Measurements from ENCODE around the gene UTF1.

UTF1 gene

DNA sequence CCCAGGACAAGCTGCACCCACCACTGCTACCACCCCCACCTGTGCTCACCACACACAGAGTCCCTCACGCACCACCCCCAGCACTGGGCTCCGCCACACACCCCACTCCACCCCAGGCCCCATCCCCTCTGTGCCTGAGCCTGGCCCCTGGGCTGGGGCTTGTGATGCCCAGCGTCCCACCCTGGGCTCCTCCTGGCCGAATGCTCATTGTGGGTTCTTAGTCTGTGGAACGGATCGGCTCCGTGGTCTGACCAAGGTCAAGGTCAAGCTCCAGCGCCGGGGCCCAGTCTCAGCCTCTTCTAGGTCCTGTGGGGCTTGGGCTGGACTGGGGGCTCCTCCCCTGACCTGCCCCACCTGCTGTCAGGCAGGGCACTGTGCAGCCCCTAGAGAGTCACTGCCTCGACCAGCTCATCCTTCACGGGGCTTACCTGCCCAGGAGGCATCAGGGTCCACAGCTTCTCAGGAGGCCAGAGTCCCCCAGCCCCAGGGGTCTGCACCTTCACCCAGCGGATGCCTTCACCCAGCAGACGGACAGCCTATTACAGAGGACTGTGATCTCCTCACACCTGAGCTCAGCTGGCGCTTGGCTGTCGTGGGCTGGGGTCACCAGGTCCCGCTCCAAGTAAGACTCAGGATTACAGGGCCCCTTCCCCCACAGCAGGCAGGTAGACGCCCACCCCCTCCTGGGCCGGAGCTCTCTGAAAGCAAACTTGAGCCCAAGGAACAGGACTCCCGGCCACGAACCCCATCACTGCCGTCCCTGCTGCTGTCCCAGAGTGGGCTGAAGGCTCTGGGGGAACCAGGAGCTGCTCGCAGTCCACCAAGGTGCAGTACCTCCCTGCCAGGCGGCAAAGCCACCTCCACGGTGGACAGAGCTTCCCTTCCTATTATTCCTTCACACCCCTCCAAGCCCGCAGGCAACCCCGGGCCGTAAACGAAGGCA, 15.3 kb upstream of the UTF1 start:
- no peak for DNase-seq (ENCODE audit: low read depth)
- no peak overlapping the region for H3K4me3 ChIP-seq (ENCODE audit: low read depth, low read length)
- TF ChIP-seq CTCF (conservative IDR thresholded peaks at IDR 0.05; ENCODE audit: low read depth, low read length): no peak

DNA sequence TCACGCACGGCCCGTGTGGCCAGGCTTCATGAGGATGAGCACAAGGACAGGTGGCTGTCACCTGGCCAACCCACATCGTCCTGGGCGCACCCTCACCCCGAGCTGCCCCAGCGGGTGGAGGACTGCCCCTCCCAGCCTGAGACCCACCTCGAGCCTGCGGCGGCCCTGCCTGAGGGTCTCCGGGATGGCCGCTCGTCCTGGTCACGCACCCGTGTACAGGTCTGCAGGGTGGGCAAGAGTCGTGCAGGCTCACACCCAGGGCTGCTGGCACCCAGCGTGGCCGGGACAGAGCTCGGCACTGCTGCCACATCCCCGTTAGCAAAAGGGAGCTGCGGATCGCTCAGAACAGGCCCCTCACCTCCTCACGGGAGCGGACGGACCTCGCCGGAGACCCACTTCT, 14.4 kb upstream of the UTF1 start:
- no peak for DNase-seq (ENCODE audit: low read depth)
- no peak overlapping the region for H3K4me3 ChIP-seq (ENCODE audit: low read depth, low read length)
- no peak for TF ChIP-seq CTCF (conservative IDR thresholded peaks at IDR 0.05; ENCODE audit: low read depth, low read length)

- no peak for TF ChIP-seq CTCF (conservative IDR thresholded peaks at IDR 0.05; ENCODE audit: low read depth, low read length)
- H3K4me3 ChIP-seq (ENCODE audit: low read depth, low read length): no peak overlapping the region
- DNase-seq (ENCODE audit: low read depth): no peak
Measured at GRCh38 chr10:133216776-133217175, 13.2 kb upstream of the UTF1 start.

DNA sequence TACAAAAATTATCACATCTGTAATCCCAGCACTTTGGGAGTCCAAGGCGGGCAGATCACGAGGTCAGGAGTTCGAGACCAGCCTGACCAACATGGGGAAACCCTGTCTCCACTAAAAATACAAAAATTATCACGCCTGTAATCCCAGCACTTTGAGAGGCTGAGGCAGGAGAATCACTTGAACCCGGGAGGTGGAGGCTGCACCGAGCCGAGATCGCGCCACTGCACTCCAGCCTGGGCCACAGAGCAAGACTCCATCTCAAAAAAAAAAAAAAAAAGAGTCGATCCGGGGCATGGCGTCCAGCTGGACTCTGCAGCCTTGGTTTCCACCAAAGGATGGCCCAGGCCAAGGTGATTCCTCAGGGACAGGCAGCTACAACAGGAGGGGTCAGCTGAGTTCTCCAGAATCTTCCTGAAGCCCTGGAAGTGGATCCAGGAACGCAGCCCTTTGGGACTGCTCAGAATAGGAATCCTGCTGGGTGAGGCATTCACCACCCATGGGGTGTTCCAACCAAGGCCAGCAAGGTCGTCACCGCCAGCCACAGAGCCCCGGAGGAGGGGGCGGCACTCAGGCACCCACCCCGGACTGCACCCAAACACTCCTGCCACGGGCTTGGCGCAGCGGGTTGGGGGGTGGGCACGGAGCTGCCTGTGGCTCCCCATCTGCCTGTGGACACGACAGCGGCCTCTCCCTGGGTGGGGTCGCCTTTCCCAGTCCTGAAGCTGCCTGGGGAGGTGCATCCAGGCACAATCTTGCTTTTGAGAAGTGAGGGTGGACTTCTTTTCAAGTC, 12.0 kb upstream of the UTF1 start:
- DNase-seq (ENCODE audit: low read depth): no peak
- no peak overlapping the region for H3K4me3 ChIP-seq (ENCODE audit: low read depth, low read length)
- TF ChIP-seq CTCF (conservative IDR thresholded peaks at IDR 0.05; ENCODE audit: low read depth, low read length): no peak

DNA sequence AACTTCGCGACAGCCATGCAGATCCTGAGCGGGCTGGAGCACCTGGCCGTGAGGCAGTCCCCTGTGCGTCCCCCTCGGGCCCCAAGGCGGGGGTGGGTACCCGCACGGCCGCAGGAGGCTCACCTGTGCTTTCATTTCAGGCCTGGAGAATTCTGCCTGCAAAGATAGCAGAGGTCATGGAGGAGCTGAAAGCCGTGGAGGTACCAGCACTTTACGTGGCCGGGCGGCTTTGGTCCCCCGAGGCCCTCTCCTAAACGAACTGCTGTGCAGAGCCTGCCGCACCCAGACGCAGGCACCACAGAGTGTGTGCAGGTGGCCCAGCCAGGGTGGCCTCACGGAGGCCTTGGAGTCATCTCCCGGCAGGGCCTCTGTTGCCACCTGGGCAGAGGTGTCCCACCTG, 11.1 kb upstream of the UTF1 start:
- DNase-seq (ENCODE audit: low read depth): no peak
- no peak overlapping the region for H3K4me3 ChIP-seq (ENCODE audit: low read depth, low read length)
- no peak for TF ChIP-seq CTCF (conservative IDR thresholded peaks at IDR 0.05; ENCODE audit: low read depth, low read length)

DNA sequence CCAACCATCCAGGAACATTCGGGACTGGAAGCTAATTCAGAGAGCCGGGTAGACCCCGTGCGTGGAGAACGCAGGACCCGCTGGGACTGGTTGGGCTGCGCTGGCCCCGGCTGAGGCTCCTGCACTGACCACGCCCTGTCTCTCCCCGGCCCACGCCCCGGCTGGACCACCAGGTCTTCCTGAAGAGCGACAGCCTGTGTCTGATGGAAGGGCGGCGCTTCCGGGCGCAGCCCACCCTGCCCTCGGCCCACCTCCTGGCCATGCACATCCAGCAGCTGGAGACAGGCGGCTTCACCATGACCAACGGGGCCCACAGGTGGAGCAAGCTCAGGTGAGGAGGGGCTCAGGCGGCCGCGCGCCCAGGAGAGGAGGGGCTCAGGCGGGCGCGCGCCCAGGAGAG, 10.2 kb upstream of the UTF1 start:
- no peak for DNase-seq (ENCODE audit: low read depth)
- no peak overlapping the region for H3K4me3 ChIP-seq (ENCODE audit: low read depth, low read length)
- no peak for TF ChIP-seq CTCF (conservative IDR thresholded peaks at IDR 0.05; ENCODE audit: low read depth, low read length)
